Measurements from ENCODE around the gene CALD1.

The CALD1 gene

DNA sequence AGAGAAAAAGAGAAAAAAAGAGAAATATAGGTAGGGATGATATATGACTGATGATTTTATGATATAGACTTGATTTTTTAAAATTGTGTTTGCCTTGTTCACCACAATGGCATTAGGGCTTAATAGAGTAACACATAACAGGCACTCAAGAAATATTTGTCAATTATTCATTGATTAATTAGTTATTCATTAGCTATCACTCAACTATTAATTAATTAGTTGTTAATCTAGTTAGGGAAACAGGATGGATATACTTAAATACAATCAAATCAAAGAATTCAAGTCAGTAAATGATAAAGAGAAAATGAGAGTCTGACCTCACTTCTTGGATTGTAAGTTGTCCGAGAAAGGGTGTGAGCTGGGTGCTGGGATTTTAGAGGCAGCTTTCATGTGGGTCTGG is 15.1 kb upstream of the CALD1 start:
- DNase-seq, result no peak

DNA sequence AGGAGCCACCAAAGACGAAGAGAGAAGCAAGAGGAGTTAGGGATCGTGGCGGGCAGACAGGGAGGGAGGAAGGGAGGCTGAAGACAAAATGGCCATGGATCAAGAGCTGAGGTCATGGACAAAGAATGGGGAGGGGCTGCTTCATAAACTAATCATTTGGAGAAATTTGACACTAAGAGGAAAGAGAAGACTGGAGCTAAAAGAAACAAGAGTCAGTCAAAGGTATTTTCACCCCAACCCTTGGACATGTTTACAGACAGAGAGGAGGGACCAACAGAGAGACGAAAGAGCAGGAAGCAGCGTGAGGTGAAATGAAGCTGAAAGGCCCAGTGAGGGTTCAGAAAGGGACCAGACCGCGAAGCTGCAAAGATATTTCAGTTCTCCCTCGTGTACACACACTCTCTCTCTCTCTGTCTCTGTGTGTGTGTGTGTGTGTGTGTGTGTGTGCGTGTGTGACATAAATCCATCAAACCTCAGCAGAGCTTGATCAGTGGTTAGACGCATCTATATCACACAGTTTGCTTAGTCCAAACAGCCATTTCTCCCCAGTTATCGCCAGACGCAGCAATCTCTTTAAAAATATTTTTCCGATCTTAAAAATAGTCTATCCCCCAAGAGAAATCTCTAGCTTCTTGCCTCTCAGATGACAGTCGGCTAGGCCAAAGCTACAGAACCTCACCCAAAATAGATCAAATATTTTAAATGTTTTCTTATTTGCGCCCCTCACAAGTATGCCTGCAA is 12.5 kb upstream of the CALD1 start:
- peak; percentile 63 for DNase-seq

DNA sequence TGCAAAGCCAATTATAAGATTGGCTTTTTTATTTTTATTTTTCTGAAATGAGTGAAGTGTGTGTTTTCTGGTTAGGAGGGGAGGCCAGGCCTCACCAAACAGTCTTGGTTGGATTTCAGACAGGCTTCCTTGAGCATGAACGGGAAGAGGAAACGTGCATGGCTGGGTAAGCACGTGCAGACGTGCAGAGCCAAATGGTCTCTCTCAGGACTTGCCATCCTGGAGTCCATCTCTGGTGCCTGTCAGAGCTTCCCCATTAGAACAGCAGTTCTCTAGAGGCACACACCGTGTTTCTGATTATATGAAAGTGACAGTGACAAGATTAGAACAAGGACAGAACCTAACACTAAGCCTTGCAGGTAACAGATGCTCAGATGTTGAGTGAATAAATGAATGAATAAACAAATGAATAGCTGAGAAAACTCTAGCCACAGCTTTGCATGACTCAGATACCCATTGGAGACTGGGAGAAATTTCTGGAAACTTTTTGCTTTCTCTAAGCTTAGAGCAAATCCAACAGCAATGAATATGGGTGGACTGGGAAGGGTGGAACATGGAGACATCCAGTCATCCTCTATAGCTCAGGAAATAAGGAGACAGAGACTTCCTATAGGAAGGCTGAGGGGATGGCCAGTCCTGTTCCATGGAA is 11.8 kb upstream of the CALD1 start:
- DNase-seq, result no peak

DNA sequence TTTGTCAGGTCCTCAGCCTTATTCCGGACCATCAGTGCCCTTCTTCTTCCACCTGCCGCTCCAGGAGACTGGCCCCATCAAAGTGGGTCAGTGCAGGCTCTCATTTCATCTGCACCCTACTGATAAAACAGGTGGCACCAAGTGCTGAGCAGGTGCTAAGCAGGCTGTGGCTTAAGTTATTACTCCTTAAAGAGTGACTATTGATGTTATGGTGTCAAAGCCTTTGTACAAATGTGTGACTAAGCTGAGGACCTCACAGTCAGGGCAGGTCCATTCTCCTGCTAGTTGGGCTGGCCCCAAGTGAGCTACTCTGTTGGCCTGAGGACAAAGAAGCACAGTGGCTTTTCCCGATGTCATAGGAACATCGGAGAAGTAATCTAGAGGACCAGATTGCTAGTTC is 11.2 kb upstream of the CALD1 start:
- DNase-seq, result no peak

DNA sequence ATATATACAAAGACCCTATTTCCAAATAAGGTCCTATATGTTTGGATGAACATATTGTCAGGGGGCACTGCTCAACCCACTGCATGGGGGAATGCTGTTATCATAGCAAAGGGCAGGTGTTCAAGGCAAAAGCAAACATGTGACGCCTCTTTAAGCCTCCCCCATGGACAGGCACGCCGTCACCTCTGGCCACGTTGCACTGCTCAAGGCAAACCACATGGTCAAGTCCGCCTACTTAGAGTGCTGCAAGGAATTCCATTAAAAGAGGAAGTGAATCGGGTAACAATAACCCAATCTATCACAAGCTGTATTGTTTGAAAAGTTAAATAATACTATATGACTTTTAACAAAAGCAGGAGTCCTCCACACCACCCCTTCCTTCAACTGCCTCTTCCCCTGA is 8.8 kb upstream of the CALD1 start:
- DNase-seq, result no peak

DNA sequence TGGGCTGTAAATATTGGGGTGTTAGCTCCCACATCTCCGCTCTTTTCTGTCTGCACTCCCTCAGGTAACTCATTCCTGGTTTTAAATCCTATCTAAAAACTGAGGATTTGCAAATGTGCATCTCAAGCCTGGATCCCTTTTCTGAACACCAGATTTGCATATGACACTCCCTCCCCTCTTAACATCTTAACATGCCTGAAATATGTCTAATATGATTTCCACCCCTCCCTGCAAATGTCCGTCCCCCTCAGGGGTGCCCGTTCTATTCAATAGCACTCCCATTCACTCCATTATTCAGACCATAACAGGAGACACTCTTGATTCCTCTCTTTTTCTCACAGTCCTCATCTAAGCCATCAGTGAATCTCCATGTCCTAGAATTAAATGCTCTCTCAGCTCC is 8.3 kb upstream of the CALD1 start:
- DNase-seq, result no peak

DNA sequence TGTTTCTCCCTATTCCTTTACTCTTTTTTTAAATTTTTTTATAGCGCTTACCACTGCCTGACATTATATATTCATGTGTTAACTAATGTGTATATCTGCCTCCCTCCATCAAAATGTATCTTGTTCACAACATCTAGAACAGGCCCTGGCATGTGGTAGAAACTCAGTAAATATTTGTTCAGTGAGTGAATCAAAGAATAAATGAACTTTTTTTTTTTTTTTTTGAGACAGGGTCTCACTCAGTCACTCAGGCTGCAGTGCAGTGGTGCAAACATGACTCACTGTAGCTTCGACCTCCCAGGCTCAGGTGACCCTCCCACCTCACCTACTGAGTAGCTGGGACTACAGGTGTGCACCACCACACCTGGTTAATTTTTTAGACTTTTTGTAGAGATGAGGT is 7.5 kb upstream of the CALD1 start:
- DNase-seq, result no peak

DNA sequence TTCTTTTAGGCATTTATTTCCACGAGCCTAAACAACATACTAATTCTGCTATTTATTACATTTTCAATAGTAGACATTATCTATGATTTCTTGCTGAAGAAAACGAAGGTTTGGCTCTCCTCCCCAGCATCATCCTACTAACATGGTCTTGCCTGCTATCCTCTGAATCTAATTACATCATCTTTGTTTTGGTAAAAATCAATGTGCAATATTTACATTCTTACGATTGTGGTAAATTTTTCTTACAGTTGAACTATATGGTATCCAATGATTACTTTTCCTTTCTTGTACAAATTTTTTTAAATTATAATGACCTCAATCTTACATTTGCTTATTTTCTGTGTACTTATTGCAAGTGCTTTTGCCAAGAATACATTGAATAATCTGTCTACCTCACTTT is 7.0 kb upstream of the CALD1 start:
- DNase-seq, result no peak

DNA sequence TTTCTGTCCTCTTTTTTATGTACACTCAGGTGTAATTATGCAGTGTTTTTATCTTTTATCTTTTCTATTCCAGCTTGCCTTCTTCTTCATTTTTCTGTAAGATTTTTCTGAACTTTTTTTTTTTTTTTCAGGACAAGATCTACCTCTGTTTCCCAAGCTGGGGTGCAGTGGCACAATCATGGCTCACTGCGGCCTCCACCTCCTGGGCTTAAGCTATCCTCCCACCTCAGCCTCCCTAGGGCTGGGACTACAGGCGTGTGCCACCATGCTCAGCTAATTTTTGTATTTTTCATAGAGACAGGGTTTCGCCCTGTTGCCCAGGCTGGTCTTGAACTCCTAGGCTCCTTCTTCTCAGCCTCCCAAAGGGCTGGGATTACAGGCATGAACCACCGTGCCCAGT is 6.3 kb upstream of the CALD1 start:
- no peak for DNase-seq

DNA sequence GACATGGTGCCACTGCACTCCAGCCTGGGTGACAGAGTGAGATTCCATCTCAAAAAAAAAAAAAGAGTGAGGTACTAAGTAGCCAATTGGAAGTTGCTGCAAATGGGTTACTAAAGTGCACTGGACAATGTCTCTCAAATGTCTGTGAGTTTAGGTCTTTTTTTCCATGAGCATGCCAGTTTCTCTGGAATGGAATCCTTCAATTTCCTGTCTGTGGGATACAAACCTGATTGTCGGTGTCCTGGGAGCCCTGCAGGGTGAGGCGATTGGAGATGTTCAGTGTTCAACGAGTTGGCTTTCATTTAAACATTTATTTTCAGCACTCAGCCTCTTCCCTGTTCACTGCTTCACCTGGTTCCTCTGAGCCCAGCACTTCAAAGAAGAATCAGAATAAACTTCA is 5.3 kb upstream of the CALD1 start:
- DNase-seq, result no peak

DNA sequence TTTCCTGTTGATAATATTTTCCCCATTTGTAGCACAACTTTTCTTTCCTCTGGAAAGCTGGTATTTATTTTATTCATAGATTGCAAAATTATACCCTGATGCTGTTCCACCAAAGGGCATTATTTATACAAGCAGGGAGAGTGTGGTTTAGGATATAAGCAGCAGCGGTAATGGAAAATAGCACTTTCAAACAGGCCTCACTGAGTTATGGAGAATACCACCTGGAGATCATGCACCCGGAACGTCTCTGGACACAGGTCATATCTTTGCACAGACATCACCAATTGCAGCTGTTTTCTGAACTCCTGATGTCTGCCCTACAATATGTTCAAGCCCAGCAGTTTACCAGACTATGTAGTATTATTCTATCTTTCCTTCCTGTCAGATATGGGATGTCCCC is 2.0 kb upstream of the CALD1 start:
- no peak for DNase-seq

DNA sequence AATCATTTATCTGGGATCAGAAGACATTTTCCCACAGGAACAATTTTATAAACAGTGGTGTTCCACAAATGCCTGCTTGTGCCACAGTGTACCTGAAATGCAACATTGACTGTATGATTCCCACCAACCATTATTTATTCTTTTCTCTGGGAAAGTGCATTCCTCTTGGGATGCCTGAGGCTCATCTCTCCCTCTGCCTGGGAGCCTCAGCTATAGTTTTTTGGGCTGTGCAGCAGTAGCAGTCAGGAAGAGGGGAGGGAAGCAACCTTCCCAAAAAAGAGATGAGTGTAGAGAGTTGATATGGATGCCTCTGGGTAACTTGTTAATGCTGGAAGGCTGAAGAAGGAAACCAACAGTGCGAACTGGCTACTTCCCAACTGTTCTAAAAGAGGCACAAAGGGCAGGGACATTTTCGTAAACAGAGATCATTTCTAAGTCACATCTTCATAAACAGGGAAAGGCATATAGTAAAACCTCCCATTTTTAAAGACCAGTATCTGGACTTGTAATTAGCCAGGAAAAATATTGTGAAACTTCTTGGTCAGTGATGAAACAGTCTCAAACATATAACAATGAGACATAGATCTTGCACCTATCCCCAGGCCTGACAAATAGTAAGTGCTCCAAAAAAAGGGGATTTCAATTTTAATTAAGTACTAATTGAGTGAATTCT is 1.4 kb upstream of the CALD1 start:
- DNase-seq, result no peak

DNA sequence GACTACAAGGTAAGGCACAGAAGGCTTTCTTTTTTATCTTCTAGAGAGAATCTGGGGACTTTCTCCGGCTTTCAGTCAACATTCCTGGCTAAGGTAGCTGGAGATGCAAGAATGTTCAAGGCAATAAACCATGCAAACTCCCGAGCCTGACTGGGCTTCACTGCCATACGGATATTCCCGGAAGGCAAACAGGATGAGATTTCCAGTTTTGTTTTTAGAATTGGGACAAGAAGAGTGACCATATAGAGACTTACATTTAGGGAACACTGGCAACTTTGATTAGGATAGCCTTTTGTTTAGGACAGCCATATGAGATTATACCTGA is 269 bp downstream of the CALD1 start:
- no peak for DNase-seq

DNA sequence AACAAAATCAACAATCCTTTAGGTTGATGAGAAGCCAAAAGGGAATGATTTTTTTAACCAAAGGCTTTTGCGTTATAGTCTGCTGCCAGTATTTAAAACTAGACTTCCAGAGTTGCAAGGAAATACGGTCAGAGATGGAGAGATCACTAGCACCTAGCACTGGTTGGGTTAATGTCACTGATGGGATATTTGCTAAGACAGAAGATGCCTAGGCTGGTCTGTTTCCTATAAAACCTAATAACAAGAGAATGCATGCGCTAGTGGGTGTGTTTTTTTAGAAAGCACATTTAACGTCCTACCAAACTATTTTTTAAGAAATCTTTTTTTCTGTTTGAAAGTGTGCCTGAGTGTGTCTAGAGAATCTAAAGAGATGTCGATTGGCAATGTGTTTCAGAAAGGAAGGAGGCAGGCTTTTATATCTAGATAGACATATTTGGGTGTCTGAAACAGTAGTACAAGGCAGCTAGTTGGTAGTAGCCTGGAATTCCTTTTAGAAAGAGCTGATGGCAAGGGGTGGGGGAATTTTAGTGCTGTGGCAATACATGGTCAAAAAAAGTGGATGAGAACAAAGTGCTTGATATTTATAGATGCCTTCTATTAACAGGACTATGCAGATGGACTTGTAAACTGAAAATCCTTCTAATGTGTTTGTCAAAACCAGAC is 863 bp downstream of the CALD1 start:
- peak; percentile 46 for DNase-seq

DNA sequence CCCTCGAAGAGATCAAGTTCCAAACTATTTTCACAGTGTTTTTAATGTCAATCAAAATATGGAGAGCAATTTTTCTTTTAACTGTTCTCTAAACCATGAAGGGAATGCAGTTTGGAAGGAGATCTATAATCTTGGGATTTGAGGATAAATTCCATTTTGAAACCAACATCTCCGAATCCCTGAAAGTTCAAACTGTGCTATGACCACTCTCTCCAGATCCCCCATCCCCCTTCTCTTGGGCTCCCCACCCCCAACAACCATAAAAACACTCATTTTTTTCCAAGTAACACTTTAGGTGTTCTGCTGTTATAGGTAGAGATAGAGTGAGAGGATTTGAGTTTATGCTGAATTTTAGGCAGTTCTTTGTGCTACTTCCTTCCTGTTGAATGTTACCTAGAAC is 1.7 kb downstream of the CALD1 start:
- DNase-seq, result peak; percentile 20

DNA sequence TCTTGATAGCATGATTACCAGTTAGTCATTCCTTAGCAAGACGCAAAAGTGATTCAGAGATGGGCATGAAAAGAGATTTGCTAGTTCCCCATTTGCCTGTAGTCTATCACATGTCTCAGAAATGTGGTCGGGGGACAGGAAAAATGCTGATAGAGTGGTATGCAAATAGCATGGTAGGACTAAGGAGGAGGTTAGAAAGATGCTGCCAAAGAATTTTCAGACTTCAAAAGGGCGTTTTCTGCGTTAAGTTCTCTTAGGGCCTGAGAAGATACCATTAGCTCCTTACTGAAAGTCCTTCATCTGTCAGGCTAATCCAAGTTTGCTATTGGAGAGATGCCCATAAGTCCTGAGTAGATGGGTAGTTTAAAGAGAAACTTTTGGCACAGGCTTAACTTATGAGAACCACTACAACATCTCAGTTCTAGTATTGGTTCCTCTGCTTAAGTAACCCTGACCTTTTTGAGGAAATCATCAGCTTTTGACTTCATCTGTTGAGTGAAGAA is 2.7 kb downstream of the CALD1 start:
- no peak for DNase-seq

DNA sequence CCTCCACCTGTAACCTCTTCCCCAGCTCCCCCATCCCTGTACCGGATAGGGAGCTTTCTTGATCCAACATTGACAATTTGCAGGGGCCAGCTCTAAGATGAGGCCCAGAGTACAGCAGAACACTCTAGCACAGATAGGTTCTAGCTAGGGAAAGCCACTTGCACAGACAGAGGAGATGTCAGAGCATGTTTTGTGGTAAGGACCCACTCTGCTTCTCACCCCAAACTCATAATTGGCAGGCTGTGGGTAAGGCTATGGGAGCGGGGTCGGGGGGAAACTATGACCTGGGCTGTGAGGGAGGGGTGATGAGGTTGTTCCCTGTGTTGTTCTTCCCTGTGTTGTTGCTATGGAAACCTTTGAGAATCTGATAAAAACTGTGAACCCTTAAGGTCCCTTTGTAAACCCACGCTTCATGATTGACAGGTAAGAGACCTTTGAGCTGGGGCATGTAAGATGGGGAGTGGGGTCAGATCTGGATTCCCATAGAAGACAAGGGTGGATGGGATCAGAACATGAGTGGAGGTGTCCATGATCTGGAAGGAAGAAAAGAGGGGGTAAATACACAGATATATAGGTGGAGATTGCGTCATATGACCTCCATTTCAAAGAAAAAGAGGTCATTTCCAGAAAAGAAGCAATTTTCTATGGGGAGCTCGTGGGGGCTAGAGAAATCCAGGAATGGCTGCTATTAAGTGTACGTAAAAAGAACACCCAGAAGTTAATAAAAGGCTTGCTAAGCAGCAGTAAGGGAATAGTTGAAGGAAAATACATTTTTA is 4.0 kb downstream of the CALD1 start:
- DNase-seq, result no peak

DNA sequence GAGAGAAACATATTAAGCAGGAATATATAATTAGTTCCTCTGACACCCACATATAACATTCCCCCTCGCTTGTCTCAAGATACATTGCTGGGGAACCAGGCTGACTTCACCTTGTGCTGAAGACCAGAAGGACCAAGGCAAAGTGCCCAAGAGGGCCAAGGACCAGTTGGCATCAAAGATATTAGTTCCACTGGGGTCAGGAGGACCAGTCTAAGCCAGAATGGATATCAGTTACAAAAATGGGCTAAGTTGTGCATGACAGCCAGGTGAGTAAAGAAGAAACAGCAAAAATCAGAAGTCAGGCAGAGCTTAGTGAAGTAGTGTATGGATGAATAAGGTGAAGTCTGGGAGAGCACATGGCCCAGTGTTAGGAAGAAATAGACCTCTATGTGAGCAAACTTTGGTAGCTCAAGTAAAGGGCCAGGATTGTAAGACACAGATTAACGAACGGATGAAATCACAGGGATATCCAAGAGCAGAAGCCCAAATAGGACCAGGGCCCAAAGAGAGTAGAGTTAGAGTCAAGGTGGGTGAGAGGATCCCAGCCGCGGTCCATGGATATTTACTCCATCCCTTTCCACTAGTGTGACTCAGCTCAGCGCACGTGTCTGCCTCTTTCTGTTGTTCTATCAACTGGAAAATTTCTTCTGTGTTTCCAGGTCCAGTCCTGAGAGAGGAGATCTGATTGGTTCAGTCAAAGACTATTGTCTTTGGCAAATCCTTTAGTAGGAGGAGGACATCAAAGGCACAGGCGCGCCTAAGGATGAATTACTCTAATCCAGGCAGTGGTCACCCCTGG is 5.0 kb downstream of the CALD1 start:
- DNase-seq, result no peak

DNA sequence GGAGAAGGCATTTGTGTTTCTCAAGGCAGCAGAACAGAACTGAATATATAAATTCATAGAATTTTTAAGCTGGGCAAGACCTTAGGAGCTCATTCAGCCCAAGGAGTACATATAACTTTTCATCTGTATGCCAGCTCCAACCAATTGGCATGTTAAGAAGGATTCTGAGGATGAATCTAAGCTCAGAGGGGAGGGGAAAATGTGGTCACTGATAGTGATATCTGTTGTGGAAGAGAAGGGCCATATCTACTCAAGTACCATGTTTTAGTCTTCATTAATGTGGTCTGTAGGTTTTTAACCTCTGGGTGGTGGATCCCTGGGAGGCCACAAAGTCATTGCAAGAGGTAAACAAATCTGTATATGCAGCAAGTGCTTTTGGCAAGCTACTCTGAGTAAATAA is 6.4 kb downstream of the CALD1 start:
- DNase-seq, result no peak

DNA sequence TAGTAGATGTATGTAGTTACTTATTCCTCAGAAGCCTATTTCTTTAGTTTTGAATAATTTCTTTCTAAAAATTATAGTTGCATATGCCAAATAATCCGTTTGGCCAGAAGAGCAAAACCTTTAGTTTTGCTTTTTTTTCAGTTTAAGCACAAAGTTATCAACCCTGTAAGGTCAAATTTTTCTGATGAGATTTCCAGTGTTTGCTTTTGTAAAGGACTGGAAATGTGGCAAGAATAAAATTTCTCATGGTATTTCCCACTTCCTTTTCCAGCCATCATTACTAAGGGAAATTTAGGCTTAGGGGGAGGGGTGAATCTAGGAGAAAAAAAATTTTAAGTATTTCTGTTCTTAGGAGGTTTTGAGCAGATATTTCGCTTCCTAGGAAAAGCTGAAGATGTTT is 7.6 kb downstream of the CALD1 start:
- DNase-seq, result no peak

DNA sequence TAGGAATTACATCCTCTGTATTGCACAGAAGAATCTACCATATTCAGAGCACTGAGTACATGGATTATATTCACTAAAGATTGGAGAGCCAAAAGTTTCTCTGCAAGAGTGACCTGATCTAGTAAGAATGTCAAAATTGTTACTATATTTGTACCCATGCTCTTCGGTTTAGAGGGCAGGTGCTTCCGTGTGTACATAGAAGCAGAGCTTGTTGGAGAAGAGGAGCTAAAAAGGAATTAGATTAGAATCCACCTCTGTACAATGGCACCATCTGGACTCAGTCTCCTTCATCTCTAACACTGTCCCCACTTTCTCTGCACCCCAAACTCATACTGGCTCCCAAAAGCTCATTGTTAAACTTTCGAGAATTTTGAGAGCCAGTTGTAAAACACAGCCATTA is 8.3 kb downstream of the CALD1 start:
- DNase-seq, result no peak

DNA sequence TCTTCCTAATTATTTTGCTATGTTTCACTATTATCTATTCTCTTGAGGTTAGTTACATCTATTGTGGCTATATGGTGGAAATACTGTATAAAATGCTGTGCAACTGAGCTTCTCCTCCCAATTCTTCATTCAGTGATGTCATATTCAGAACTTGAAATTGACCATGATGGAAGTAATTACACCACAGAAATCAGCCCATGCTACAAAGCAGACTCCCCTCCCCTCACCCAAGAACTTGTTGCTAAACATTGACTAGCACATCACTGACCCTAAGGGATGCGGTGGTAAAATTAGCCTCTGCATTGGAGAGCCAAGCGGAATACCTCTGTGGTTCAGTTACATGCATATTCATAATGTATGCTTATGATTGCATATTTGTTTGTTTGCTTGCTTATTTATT is 8.8 kb downstream of the CALD1 start:
- DNase-seq, result no peak
